NCI-H2227 (cell line): Measurements from ENCODE around the gene PRKCA.
"Not testable (repeated sequence)": the region's sequence is repeated elsewhere in the genome, so short reads cannot be mapped to it uniquely, and the experiment has no call there.

ENCODE experiments used
- DNase-seq: peaks from one replicate; lab custom pipeline; 2025; ENCODE audit not compliant: unreplicated experiment; lab: John Stamatoyannopoulos, UW

PRKCA gene

DNA sequence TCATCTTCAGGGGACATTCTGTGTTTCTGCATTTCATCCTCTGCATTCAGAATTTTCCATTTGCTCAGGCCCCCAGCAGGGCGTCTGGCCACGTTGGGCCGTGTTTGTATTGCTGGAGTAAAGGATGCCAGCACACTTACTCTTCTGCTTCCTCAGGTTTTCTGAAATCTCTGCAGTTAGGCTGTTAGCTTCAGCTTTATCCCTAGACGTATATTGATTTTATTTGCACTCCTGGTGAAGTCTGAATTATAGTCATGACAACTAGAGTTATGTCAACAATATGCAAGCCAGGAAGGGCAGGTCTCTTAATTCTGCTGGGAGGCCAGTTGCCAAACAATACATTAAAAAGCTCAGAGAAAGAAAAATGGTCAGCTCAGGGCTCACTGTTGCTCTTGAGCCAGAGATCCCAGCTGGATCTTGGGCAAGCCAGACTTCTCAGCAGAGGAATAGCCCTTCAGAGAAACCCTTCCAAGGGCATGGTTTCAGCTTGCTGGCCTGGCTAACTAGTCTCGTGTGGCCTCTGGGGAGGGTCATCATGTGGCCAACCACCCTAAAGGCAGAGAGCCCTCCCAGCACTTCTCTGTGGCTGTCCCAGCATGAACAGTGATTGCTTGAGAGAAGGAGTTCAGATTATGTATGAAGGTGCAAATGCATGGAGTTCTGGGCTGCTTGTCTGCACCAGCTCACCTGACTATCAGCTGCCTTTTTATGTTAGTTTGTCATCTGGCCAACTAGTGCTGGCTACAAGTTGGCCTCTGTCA is 422.3 kb downstream of the PRKCA start:
- DNase-seq = peak; percentile 66

DNA sequence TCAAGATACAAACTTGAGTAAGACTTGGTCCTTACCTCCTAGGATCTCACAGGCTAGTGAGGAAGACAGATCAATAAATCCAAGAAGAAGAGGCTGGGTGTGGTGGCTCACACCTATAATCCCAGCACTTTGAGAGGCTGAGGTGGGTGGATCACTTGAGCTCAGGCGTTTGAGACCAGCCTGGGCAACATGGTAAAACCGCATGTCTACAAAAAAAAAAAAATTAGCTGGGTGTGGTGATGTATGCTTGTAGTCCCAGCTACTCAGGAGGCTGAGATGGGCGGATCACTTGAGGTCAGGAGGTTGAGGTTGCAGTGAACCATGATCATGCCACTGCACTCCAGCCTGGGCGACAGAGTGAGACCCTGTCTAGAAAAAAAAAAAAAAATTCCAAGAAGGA is 423.0 kb downstream of the PRKCA start:
- DNase-seq = not testable (repeated sequence)

DNA sequence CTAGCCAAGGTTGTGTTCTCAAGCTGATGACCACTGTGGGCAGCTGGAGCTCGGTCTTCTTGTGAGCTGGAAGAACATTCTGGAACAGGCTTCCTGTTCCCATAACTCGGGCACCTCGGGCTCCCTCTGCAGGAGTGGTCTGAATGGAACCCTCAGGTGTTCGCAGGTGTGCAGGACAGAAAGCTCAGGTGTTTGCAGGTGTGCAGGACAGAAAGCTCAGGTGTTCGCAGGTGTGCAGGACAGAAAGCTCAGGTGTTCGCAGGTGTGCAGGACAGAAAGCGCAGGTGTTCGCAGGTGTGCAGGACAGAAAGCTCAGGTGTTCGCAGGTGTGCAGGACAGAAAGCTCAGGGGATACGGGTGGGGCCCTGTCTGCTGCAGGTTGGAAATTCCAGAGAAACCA is 423.5 kb downstream of the PRKCA start:
- DNase-seq = no peak

- DNase-seq = no peak
Observed at GRCh38 chr17:66726371-66726770, 424.0 kb downstream of the PRKCA start.

DNA sequence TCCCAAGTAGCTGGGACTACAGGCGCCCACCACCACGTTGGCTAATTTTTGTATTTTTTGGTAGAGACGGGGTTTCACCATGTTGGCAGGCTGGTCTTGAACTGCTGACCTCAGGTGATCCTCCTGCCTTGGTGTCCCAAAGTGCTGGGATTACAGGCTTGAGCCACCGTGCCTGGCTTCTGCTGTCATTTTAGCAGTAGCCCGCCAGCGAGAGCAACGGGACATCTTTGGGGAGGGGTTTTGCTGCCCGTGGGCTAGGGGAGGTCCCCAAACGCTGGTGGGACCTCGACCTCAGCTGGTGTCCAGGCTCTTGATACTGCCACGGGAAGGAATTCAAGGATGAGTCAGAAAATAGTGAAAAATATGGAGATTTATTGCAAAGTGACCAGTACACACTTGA is 424.4 kb downstream of the PRKCA start:
- DNase-seq = no peak

- peak; percentile 84 for DNase-seq
Observed at GRCh38 chr17:66727634-66728570, 425.5 kb downstream of the PRKCA start.

GRCh38 chr17:66730461-66730923 is 428.1 kb downstream of the PRKCA start:
- DNase-seq = no peak

GRCh38 chr17:66733759-66734158 is 431.3 kb downstream of the PRKCA start:
- DNase-seq = no peak

- no peak for DNase-seq
Observed at GRCh38 chr17:66734186-66734943, 432.0 kb downstream of the PRKCA start.

GRCh38 chr17:66737524-66737923 is 435.1 kb downstream of the PRKCA start:
- no peak for DNase-seq

DNA sequence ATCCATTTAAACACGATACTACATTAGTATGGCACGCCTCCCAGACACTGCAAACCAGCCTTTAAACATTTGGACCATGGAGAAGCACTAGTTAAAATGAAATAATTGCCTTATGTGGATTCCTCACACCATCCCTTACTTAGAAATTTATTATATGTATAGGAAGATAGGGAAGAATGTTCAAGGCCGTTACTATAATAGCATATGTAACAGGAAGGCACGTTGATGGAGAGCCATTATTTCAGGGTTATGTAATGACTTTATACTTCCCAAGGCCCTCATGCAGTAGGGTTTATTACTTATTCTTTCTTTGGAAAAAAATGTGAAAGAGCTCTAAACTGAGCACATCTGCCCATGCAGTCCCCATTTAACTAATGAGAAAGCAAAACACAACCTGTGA is 435.9 kb downstream of the PRKCA start:
- no peak for DNase-seq

DNA sequence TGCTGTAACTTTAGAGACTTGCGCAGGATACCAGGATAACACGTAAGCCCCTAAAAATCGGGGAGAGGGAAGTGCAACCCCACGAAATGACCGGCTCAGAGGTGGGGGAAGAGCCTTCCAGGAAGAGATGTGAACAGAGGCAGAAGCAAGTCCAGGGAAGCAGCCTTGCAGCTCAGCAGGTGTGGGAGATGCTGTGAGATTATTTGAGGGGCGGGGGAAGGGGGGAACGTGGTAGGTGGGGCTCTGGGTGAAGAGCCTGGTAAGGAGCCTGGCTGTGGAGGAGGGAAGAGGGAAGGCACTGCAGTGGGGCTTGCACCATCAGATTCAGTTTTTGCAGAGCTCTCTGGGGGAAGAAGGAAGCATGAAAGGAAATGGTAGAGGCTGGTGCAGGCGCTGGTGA is 437.1 kb downstream of the PRKCA start:
- no peak for DNase-seq

DNA sequence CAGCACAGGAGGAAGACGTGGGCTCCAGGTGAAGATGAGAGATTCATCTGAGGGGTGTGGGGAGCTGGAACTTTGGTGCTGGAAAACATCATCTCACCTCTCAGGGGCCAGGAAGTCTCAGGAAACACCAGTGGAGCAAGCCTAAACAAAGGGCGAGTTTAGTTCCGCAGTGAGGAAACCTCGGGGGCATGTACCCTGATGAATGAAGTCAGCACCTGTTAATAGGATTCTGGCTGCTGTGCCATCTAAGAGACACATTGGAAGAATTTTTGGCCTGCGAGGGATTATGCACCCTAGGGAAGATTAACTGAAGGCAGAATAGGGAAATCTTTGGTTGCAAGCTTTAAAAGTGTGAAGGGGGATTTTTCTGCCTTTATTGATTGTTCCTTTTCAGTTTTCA is 437.8 kb downstream of the PRKCA start:
- DNase-seq = no peak

DNA sequence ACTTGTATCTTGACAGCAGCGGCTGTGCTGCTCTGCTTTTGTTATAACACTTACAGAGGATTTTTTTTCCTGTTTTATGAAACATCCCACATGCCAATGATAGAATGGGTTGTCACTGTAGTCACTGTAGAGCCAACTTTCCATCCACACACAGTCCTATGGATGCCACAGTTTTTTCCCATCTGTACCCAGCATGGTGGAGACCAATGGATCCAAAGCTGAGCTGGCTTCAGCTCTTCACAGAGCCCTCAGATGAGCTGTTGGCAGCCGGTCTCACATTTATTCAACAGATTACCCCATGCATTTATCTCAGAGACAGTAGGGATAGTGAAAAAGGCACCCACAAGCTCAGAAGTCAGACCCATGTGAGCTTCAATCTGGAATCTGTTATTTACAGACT is 441.1 kb downstream of the PRKCA start:
- DNase-seq = no peak

GRCh38 chr17:66746736-66747135 is 444.3 kb downstream of the PRKCA start:
- no peak for DNase-seq

DNA sequence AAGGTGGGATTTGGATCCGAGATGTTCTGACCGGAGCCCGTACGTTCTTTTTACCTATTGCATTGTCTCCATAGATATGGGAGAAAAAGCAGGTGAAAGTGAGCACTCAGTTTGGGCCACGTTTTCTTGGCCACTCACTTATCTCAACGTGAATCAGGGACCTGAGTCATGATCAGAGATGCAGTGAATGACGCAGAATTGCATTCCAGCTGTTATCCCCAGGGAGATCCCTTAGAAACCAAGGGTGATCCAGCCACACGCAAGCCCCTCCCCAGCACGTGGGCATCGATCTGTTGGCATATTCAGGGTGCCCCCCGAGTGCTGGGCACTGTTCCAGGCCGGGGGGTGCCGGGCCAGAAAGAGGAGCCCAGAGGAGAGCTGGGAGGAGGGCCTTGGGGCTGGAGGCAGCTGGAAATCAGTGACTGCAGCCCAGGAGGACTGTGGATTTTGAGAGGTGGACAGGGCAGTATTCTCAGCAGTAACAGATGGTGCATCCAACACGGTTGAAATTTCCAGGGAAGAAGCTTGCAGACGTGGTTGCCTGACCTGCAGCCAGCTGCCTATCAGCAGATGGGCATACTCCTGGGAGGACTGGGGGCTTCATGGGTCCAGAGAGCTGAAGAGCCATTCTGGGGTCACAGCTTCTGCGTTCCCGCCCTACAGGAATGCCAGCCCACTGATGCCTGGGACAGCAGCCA is 445.3 kb downstream of the PRKCA start:
- no peak for DNase-seq

- DNase-seq = no peak
Observed at GRCh38 chr17:66748578-66748977, 446.2 kb downstream of the PRKCA start.

DNA sequence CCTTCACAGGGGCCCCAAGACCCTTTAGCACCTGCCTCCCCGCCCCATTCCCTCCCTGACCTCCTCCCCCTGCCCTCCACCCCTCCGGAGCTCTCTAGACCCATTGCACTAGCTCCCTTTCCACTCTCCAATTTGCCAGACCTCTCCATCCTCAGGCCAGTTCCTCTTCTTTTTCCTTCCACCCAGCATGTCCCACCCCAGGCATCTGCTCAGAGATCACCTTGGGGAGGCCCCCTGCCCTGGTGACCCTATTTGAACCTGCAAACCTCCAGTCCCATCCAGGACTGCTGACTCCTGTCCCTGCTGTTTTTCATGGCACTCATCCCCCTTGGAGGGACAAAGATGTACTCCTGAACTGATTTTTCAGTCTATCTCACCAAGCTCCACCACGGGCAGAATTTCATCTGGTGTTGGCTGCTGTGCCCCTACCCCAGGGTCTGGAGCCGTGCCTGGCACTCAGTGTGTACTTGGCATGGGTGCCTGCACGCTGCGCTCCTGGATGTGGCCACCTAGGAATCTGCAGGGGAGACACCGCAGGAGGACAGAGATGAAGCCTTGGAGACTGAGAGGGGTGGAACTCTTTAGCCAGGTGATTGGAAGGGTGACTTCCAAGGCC is 446.9 kb downstream of the PRKCA start:
- DNase-seq = no peak

- no peak for DNase-seq
Observed at GRCh38 chr17:66750116-66750515, 447.7 kb downstream of the PRKCA start.

GRCh38 chr17:66750781-66751543 is 448.5 kb downstream of the PRKCA start:
- no peak for DNase-seq
